Measurements from ENCODE around the gene MCTS1. TPM values are rescaled to one million over a fixed set of nuclear protein-coding genes. Genes with fewer than 3 reads are reported as not detected.

The MCTS1 gene, protein sequence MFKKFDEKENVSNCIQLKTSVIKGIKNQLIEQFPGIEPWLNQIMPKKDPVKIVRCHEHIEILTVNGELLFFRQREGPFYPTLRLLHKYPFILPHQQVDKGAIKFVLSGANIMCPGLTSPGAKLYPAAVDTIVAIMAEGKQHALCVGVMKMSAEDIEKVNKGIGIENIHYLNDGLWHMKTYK
- total RNA-seq: 10 to 100 TPM; 58.6 to 63.4 TPM

GRCh38 chrX:120603707-120604360 lies at the start of gene MCTS1:
TSS of gene MCTS1 (plus strand) at chrX:120604101. CDS start at chrX:120604237, 136 bp downstream.
- H3K36me3 Mint-ChIP-seq (ENCODE audit: low read depth): peaks cover 7% of the 10 kb centered on the region
- intact Hi-C loops (cut with micrococcal nuclease): loop anchor here (1.0 to 10.0 kb wide), 6 partner anchors 26 to 662 kb away; partner anchors contain the start of genes C1GALT1C1 and NKAP
- CTCF ChIA-PET: interaction anchor here (1.0 kb wide), 1 partner anchor 42 kb away, joined by 3 read pairs; no protein-coding TSS in a partner anchor
- peaks cover 7% of the 10 kb centered on the region for H3K4me1 Mint-ChIP-seq (ENCODE audit: low read depth)
- peak within 1 kb of the TSS; percentile 95 for H3K4me3 Mint-ChIP-seq
- H3K27ac Mint-ChIP-seq: peak within 1 kb of the TSS; percentile 98
- H3K9me3 Mint-ChIP-seq: no peaks in the 10 kb centered on the region
- no peaks in the 10 kb centered on the region for H3K27me3 Mint-ChIP-seq (ENCODE audit: low read depth)
- DNase-seq: peak; percentile 86

DNA sequence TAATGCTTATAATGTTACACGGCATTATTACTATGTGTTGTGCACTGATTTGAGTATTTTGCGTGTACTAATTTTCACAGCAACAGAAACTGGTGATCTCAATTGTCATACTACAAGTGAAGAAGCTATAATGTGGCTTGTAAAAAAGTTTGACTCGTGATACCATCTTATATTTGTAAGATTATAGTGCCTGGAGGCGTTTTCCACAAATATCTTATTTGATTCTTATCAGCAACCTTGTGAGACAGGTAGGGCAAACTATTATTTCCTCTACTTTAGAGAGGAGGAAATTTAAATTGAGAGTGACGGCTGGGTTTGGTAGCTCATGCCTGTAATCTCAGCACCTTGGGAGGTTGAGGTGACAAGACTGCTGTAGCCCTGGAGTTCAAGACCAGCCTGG lies 47.6 kb upstream of the MCTS1 start:
- Mint-ChIP-seq H3K27ac (no peak overlapping the region), H3K27me3 (ENCODE audit: low read depth) (no peaks in the 10 kb centered on the region), H3K36me3 (ENCODE audit: low read depth) (peaks cover 12% of the 10 kb centered on the region), H3K4me3 (no peak overlapping the region), H3K4me1 (ENCODE audit: low read depth) (peaks cover 13% of the 10 kb centered on the region), H3K9me3 (no peaks in the 10 kb centered on the region)
- intact Hi-C loops (cut with micrococcal nuclease): loop anchor here (5.0 to 10.0 kb wide), 2 partner anchors 216 to 1321 kb away; partner anchors contain the start of gene PGRMC1
- DNase-seq: no peak
- CTCF ChIA-PET: interaction anchor here (0.5 to 1.3 kb wide), 2 partner anchors 59 to 107 kb away, joined by 3 to 5 read pairs; no protein-coding TSS in a partner anchor

- intact Hi-C loops (cut with micrococcal nuclease): loop anchor here (1.0 to 10.0 kb wide), 8 partner anchors 73 to 1325 kb away; partner anchors contain the start of genes LAMP2, NDUFA1, PGRMC1 and RNF113A
- H3K9me3 Mint-ChIP-seq: no peaks in the 10 kb centered on the region
- peaks cover 18% of the 10 kb centered on the region for H3K4me1 Mint-ChIP-seq (ENCODE audit: low read depth)
- peak overlapping the region; percentile 98 for H3K27ac Mint-ChIP-seq
- H3K27me3 Mint-ChIP-seq (ENCODE audit: low read depth): no peaks in the 10 kb centered on the region
- no peak for DNase-seq
- H3K36me3 Mint-ChIP-seq (ENCODE audit: low read depth): peaks cover 9% of the 10 kb centered on the region
- peak overlapping the region; percentile 98 for H3K4me3 Mint-ChIP-seq
- CTCF ChIA-PET: interaction anchor here (0.7 kb wide), 1 partner anchor 18 kb away, joined by 3 read pairs; no protein-coding TSS in a partner anchor
Observed at GRCh38 chrX:120559804-120560203, 44.1 kb upstream of the MCTS1 start.

DNA sequence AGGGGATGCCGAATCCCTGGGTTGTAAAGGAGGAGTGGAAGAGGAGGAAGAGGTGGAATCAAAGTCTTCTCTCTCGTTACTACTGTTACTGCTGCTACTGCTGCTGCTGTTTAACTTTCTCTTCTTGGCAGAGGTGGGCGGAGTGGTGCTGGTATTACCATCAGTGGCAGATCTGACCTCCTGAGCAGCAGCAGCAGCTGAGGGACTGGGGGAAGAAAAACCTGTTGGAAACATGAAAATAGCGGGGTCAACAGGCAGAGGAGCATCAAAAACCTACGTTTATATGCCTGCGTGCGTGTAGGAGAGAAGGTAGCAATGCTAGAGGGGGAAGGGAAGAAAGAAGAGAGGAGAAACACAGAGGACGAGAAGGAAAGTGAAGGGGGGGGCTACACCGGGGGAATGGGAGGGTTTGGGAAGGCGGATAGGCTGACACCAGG lies 43.5 kb upstream of the MCTS1 start:
- DNase-seq: peak; percentile 55
- peaks cover 8% of the 10 kb centered on the region for H3K36me3 Mint-ChIP-seq (ENCODE audit: low read depth)
- H3K9me3 Mint-ChIP-seq: no peaks in the 10 kb centered on the region
- H3K27me3 Mint-ChIP-seq (ENCODE audit: low read depth): no peaks in the 10 kb centered on the region
- H3K4me3 Mint-ChIP-seq: peak overlapping the region; percentile 98
- H3K27ac Mint-ChIP-seq: peak overlapping the region; percentile 98
- peaks cover 16% of the 10 kb centered on the region for H3K4me1 Mint-ChIP-seq (ENCODE audit: low read depth)
- CTCF ChIA-PET: interaction anchor here (0.7 kb wide), 1 partner anchor 17 kb away, joined by 3 read pairs; no protein-coding TSS in a partner anchor
- intact Hi-C loops (cut with micrococcal nuclease): loop anchor here (1.0 to 5.0 kb wide), 6 partner anchors 73 to 688 kb away; partner anchors contain the start of genes LAMP2, NDUFA1, RNF113A and ZBTB33

DNA sequence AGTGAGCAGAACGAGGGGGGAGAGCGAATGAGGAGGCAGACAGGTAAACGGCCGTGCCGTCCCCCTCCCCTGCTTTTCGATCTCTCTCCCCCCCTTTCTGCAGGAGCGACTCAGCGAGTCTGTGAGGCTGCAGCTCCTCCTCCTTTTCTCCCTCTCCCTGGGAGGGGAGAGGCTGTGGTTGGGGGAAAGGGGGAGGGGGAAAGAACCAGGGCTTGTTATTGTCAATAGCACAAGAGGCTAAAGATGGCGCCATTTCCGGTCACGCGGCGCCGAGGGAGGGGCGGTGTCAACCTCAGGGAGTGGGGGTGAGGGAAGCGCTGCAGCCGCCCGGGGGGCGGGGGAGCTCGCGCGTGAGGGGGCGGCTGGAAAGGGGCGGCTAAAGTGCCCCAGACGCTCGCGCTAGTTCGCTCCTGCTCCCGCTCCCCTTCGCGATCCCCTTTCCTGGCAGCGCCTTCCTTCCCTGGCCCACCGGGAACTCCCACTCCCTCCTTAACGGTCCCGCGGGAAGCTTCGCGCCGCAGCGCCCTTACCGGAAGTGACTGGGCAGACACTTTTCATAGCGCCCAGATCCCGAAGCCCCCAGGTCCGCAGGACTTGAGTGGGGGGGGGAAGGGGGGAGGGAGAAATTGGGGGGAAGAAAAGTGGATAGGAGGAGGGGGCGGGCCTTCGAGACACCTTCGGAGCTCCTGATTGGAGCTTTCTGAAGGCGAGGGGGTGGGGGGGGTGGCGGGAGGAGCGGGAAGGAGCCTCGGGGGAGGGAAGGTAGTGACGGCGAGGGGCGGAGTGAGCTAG lies 42.9 kb upstream of the MCTS1 start, which contains the start of gene CUL4B:
TSS of gene CUL4B (minus strand) at position 121 of the 792 bp plus-strand sequence. CDS start 324 bp downstream, outside the sequence.
- Mint-ChIP-seq H3K4me3 (peak within 1 kb of the TSS; percentile 98), H3K9me3 (no peaks in the 10 kb centered on the region), H3K36me3 (ENCODE audit: low read depth) (peaks cover 8% of the 10 kb centered on the region), H3K4me1 (ENCODE audit: low read depth) (peaks cover 16% of the 10 kb centered on the region), H3K27ac (peak within 1 kb of the TSS; percentile 98), H3K27me3 (ENCODE audit: low read depth) (no peaks in the 10 kb centered on the region)
- DNase-seq: peak; percentile 96
- intact Hi-C loops (cut with micrococcal nuclease): loop anchor here (1.0 to 5.0 kb wide), 9 partner anchors 11 to 689 kb away; partner anchors contain the start of genes C1GALT1C1, LAMP2, MCTS1 and NDUFA1
- CTCF ChIA-PET: interaction anchor here (0.7 to 0.8 kb wide), 2 partner anchors 43 to 102 kb away, joined by 3 read pairs; partner anchors contain the start of gene MCTS1

DNA sequence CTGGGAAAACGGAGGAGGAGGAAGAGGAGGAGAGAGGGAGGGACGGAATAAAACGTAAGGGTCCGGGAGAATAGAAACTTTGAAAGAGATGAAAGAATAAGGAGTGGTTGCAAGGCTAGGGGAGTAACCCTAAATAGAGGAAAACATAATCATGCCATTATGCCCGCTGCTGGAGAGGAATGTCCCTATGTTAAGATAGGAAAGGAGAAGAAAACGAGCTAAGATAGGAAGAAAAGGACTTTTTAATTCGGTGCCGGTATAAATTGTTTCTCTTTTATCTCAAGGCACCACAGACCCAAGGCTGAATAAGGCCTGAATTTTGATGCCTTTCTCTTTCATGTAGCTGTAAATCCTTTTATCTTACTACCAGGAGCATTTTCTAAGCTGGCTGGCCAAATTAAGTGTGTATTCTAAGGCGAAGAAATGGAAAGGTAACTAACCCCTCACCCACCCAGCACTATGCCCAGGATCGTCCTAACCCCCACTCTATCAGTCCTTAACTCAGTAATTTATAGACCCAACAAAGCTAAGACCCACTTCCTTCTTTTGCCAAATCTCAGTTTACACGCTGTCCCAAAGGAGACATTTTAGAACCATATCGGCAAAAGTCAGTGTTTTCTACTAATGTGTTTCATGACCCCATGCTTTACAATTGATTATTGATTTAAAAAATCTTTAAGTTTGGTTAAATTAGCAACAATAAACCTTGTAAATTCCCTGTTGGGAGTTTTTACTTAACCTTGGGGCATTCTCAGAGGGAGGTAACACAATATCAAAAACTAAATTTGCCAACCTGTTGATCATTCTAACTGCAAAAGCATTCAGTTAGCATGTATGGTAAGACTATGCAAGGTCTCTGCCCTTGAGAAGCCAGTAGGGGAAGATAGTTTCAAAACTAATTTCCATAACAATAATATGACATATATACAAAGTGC lies 42.0 kb upstream of the MCTS1 start:
- Mint-ChIP-seq H3K4me1 (ENCODE audit: low read depth) (peaks cover 11% of the 10 kb centered on the region), H3K27me3 (ENCODE audit: low read depth) (no peaks in the 10 kb centered on the region), H3K4me3 (peak overlapping the region; percentile 98), H3K9me3 (no peaks in the 10 kb centered on the region), H3K36me3 (ENCODE audit: low read depth) (peaks cover 6% of the 10 kb centered on the region), H3K27ac (peak overlapping the region; percentile 98)
- intact Hi-C loops (cut with micrococcal nuclease): loop anchor here (1.0 to 5.0 kb wide), 8 partner anchors 12 to 690 kb away; partner anchors contain the start of genes C1GALT1C1, LAMP2, MCTS1 and NDUFA1
- no peak for DNase-seq
- CTCF ChIA-PET: interaction anchor here (0.7 to 0.8 kb wide), 2 partner anchors 42 to 101 kb away, joined by 3 read pairs; partner anchors contain the start of gene MCTS1

GRCh38 chrX:120562569-120562926 lies 41.4 kb upstream of the MCTS1 start:
- Mint-ChIP-seq H3K4me3 (no peak overlapping the region), H3K27ac (peak overlapping the region; percentile 59), H3K9me3 (no peaks in the 10 kb centered on the region), H3K4me1 (ENCODE audit: low read depth) (peaks cover 8% of the 10 kb centered on the region), H3K27me3 (ENCODE audit: low read depth) (no peaks in the 10 kb centered on the region), H3K36me3 (ENCODE audit: low read depth) (peaks cover 4% of the 10 kb centered on the region)
- intact Hi-C loops (cut with micrococcal nuclease): loop anchor here (5.0 kb wide), 3 partner anchors 75 to 690 kb away; partner anchors contain the start of genes LAMP2, NDUFA1 and RNF113A
- DNase-seq: no peak
- CTCF ChIA-PET: no interaction called here

DNA sequence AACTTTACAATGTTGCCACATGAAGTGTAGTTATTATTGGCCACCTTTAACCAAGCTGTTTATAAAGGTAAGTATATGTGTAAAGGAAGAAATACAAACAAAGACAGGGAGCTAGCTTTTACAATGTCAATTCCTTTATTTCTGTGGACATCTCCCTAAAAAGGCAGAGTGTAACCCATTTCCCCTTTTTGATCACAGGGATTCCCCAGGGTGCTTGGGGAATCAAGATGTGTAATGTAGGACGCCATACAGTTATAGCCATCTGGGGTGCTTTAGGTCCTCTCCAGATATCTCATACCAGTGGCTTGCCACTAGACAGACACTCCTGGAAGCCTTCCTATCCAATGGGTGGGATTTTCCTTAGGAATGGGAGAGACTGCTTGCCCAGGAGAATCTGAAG lies 39.0 kb upstream of the MCTS1 start:
- Mint-ChIP-seq H3K4me3 (no peak overlapping the region), H3K27me3 (ENCODE audit: low read depth) (no peaks in the 10 kb centered on the region), H3K27ac (no peak overlapping the region), H3K4me1 (ENCODE audit: low read depth) (peaks cover 8% of the 10 kb centered on the region), H3K9me3 (no peaks in the 10 kb centered on the region), H3K36me3 (ENCODE audit: low read depth) (no peaks in the 10 kb centered on the region)
- intact Hi-C loops (cut with micrococcal nuclease): loop anchor here (5.0 kb wide), 3 partner anchors 78 to 693 kb away; partner anchors contain the start of genes LAMP2, NDUFA1 and RNF113A
- CTCF ChIA-PET: interaction anchor here (0.7 kb wide), 1 partner anchor 261 kb away, joined by 3 read pairs; no protein-coding TSS in a partner anchor
- DNase-seq: no peak

GRCh38 chrX:120566817-120567216 lies 37.1 kb upstream of the MCTS1 start:
- Mint-ChIP-seq H3K27me3 (ENCODE audit: low read depth) (no peaks in the 10 kb centered on the region), H3K27ac (no peak overlapping the region), H3K36me3 (ENCODE audit: low read depth) (no peaks in the 10 kb centered on the region), H3K9me3 (no peaks in the 10 kb centered on the region), H3K4me1 (ENCODE audit: low read depth) (peaks cover 11% of the 10 kb centered on the region), H3K4me3 (no peak overlapping the region)
- intact Hi-C loops (cut with micrococcal nuclease): no loop called here
- no peak for DNase-seq
- CTCF ChIA-PET: no interaction called here

DNA sequence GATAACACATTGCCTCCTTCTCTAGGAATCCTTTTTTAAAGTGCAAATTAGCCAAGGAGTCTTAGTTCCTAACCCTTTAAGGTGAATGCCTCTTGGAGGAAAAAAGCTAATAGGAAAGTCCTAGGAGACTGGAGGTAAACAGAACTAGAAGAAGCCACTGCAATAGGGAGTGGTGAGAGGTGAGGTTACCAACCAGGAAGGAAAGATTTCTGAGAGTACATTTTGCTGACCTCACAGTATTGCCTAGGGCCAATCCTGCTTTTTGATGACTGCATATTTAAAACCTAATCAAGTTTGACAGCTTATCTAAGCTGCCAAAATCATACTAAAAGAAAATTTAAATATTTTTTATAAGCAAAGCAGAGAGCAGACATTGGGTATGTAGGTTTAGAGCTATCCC lies 35.9 kb upstream of the MCTS1 start:
- Mint-ChIP-seq H3K9me3 (no peaks in the 10 kb centered on the region), H3K27me3 (ENCODE audit: low read depth) (no peaks in the 10 kb centered on the region), H3K4me1 (ENCODE audit: low read depth) (peaks cover 5% of the 10 kb centered on the region), H3K36me3 (ENCODE audit: low read depth) (no peaks in the 10 kb centered on the region), H3K27ac (no peak overlapping the region), H3K4me3 (no peak overlapping the region)
- CTCF ChIA-PET: interaction anchor here (0.6 kb wide), 1 partner anchor 64 kb away, joined by 5 read pairs; no protein-coding TSS in a partner anchor
- intact Hi-C loops (cut with micrococcal nuclease): no loop called here
- no peak for DNase-seq

DNA sequence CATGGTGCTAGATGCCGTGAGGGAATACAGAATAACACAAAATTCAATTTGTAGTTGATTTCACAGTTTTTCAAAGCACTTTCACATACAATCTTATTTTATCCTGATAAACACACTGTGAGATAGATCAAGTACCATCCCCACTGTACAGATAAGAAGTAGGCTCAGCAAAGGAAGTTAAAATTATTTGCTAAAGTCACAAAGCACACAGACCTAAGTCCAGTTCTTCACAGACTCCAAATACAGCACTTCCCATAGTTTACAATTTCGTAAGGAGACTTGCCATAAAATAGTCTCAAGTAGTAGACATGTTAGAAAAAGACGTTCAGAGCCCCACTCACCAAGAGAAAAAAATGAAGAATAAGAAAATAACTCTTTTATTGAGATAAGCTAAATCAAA lies 35.3 kb upstream of the MCTS1 start:
- Mint-ChIP-seq H3K27ac (no peak overlapping the region), H3K4me3 (no peak overlapping the region), H3K36me3 (ENCODE audit: low read depth) (no peaks in the 10 kb centered on the region), H3K27me3 (ENCODE audit: low read depth) (no peaks in the 10 kb centered on the region), H3K4me1 (ENCODE audit: low read depth) (peaks cover 5% of the 10 kb centered on the region), H3K9me3 (no peaks in the 10 kb centered on the region)
- CTCF ChIA-PET: no interaction called here
- DNase-seq: no peak
- intact Hi-C loops (cut with micrococcal nuclease): no loop called here

Measured in activated naive CD4-positive, alpha-beta T cell treated with anti-CD3 and anti-CD28 coated beads for 36 hours (primary cell).